Tibial artery (tissue), 4 donors: ENCODE measurements around the gene SLX9.
A peak's percentile ranks its signal among the peaks of the same experiment; 100 is the strongest.

Experiments used
- DNase-seq, 2 donors: peaks; one replicate each; pipeline ENCODE4 v3.0.0-alpha.2; 2019
- H3K27ac ChIP-seq, 2 donors: fragments of 200-600 bp; sonication (generic) in 1 of 2; 1 replicate in 1 of 2; 2 replicates in 1 of 2; pipeline ENCODE4 v1.5.1; 2018 to 2019; ENCODE audit warnings: mild to moderate bottlenecking in 1 of 2
- H3K27me3 ChIP-seq, 2 donors: fragments of 200-600 bp; sonication (generic) in 1 of 2; one replicate each; pipeline versions ENCODE4 v1.5.1 to v1.6.0; 2016 to 2019
- H3K36me3 ChIP-seq, 3 donors: fragments of 200-600 bp; sonication (generic) in 2 of 3; one replicate each; pipeline ENCODE4 v1.5.1; 2016 to 2019; ENCODE audit warnings: mild to moderate bottlenecking in 2 of 3
- H3K4me1 ChIP-seq, 4 donors: fragments of 200-600 bp; sonication (generic) in 2 of 4; 1 replicate in 3 of 4; 2 replicates in 1 of 4; pipeline ENCODE4 v1.5.1; 2016 to 2019
- H3K4me3 ChIP-seq, 2 donors: fragments of 200-600 bp; sonication (generic) in 1 of 2; 1 replicate in 1 of 2; 2 replicates in 1 of 2; pipeline ENCODE4 v1.5.1; 2018 to 2019; ENCODE audit warnings: mild to moderate bottlenecking in 2 of 2
- H3K9me3 ChIP-seq, 3 donors: fragments of 200-600 bp; sonication (generic) in 1 of 3; one replicate each; pipeline ENCODE4 v1.5.1; 2016 to 2019
- intact Hi-C: fragments of 100-400 bp; cut with DNase I; formaldehyde crosslinking; loops from one replicate; pipeline ENCODE4 v1.15.0; 2023; ENCODE audit warnings: low total_unique reads
- TF ChIP-seq, protein P1 (sequence below), 2 experiments: fragments of 200-600 bp in 1 of 2; fragments of 450-650 bp in 1 of 2; IDR thresholded peaks; one replicate each; pipeline ENCODE4 v1.5.1; 2017 to 2019; ENCODE audit warnings: antibody characterized with exemption in 2 of 2, mild to moderate bottlenecking in 1 of 2, moderate library complexity in 1 of 2

Gene SLX9, protein sequence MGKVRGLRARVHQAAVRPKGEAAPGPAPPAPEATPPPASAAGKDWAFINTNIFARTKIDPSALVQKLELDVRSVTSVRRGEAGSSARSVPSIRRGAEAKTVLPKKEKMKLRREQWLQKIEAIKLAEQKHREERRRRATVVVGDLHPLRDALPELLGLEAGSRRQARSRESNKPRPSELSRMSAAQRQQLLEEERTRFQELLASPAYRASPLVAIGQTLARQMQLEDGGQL

DNA sequence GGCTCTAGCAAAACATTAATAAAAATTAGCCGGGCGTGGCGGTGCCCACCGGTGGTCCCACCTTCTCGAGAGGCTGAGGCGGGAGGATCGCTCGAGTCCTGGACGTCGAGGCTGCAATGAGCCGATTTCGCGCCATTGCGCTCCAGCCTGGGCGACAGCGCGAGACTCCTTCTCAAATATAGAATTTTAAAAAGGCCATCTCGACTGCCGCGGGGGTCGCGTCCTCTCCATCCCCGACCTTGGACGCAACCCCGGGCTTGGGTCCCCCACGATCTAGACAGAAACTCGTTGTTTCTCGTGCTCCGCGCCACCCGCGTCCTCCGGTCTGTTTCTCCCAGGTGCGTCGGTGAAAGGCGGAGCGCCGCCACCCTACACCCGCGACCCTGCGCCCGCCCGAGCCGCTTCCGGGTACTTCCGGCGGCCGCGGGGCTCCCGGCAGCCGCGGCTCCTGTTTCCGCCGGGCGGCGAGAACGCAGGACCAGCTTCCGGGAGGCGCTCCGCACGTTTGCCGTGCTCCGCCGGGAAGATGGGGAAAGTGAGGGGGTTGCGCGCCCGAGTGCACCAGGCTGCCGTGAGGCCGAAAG is at the start of gene SLX9:
Gene SLX9 (plus strand): TSS at position 498 of the 584 bp plus-strand sequence. CDS start 29 bp downstream, at position 527.
- DNase-seq: peak; percentile 49 to 81
- intact Hi-C loops: loop anchor here (10.0 kb wide), 1 partner anchor 345 kb away; the partner anchor contains the start of gene POFUT2
- no peaks in the 10 kb centered on the region for H3K9me3 ChIP-seq
- H3K4me1 ChIP-seq: peaks cover 0 to 32% (median 22%) of the 10 kb centered on the region in 4 donors
- TF ChIP-seq, protein P1, sequence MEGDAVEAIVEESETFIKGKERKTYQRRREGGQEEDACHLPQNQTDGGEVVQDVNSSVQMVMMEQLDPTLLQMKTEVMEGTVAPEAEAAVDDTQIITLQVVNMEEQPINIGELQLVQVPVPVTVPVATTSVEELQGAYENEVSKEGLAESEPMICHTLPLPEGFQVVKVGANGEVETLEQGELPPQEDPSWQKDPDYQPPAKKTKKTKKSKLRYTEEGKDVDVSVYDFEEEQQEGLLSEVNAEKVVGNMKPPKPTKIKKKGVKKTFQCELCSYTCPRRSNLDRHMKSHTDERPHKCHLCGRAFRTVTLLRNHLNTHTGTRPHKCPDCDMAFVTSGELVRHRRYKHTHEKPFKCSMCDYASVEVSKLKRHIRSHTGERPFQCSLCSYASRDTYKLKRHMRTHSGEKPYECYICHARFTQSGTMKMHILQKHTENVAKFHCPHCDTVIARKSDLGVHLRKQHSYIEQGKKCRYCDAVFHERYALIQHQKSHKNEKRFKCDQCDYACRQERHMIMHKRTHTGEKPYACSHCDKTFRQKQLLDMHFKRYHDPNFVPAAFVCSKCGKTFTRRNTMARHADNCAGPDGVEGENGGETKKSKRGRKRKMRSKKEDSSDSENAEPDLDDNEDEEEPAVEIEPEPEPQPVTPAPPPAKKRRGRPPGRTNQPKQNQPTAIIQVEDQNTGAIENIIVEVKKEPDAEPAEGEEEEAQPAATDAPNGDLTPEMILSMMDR (IDR thresholded peaks at IDR 0.05): no peak
- H3K27ac ChIP-seq: peak within 1 kb of the TSS; percentile 64 to 66
- H3K36me3 ChIP-seq: peaks cover 4 to 20% (median 15%) of the 10 kb centered on the region in 3 donors
- H3K4me3 ChIP-seq: peak within 1 kb of the TSS; percentile 96 to 97
- H3K27me3 ChIP-seq: peaks cover 0 to 10% of the 10 kb centered on the region in 2 donors

- Histone ChIP-seq H3K27me3 (peaks cover 0 to 29% of the 10 kb centered on the region in 2 donors), H3K4me1 (peaks cover 0 to 8% (median 0%) of the 10 kb centered on the region in 4 donors), H3K4me3 (no peak overlapping the region), H3K9me3 (no peaks in the 10 kb centered on the region), H3K27ac (no peak overlapping the region), H3K36me3 (no peaks in the 10 kb centered on the region)
- TF ChIP-seq, protein P1 (IDR thresholded peaks at IDR 0.05): no peak
- no peak for DNase-seq
- intact Hi-C loops: no loop called here
Measured at GRCh38 chr21:44890338-44890931, 49.4 kb upstream of the SLX9 start.

DNA sequence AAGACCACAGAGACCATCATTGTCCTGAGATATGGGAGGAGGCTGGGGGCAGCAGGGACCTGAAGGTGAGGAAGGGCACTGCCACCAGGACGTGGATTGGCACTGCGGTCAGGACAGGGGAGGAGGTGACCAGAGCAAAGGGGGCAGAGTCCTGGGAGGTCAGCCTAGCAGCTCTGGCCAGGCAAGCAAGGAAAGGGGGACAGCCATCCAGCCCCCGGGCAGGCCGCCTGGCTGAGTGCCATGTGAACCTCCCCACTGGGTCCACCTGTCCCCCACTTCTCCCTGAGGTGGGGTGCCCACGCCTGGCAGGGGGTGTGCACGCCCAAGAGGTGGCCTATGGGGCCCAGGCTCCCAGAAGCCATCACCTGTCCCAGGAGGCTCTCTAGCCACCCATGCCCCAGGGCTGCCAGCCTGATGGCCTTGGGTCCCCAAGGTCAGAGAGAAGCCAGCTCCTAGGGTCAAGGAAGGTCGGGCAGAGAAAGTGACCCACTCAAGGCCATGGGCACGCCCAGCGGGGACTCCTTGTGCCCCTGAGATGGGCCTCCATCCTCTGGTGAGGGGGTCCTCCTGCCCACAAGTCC is 48.8 kb upstream of the SLX9 start:
- H3K36me3 ChIP-seq: no peaks in the 10 kb centered on the region
- peaks cover 0 to 23% of the 10 kb centered on the region in 2 donors for H3K27me3 ChIP-seq
- no peaks in the 10 kb centered on the region for H3K9me3 ChIP-seq
- TF ChIP-seq, protein P1 (IDR thresholded peaks at IDR 0.05): no peak
- H3K4me1 ChIP-seq: peaks cover 0 to 8% (median 0%) of the 10 kb centered on the region in 4 donors
- no peak overlapping the region for H3K27ac ChIP-seq
- no peak for DNase-seq
- H3K4me3 ChIP-seq: no peak overlapping the region
- intact Hi-C loops: no loop called here

- Histone ChIP-seq H3K27me3 (peaks cover 0 to 18% of the 10 kb centered on the region in 2 donors), H3K36me3 (no peaks in the 10 kb centered on the region), H3K27ac (no peak overlapping the region), H3K4me1 (peaks cover 0 to 8% (median 0%) of the 10 kb centered on the region in 4 donors), H3K9me3 (no peaks in the 10 kb centered on the region), H3K4me3 (no peak overlapping the region)
- no peak for DNase-seq
- intact Hi-C loops: loop anchor here (2.0 kb wide), 1 partner anchor 41 kb away; no protein-coding TSS in a partner anchor
- TF ChIP-seq, protein P1 (IDR thresholded peaks at IDR 0.05): no peak
Measured at GRCh38 chr21:44891631-44892031, 48.2 kb upstream of the SLX9 start.

DNA sequence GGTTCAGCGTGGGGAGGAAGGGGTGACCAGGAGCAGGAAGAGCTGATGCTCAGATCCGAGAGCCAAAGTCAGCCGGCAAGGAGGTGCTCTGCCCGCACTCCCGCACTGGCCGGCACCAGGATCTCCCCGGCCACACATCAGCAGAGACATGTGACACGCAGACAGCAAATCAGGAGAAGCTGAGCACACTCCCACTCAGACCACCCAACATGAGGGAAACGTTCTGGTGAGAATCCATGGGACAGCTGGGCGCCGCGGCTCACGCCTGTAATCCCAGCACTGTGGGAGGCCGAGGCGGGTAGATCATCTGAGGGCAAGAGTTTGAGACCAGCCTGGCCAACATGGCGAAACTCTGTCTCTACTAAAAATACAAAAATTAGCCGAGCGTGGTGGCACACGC is 47.7 kb upstream of the SLX9 start:
- peaks cover 0 to 18% of the 10 kb centered on the region in 2 donors for H3K27me3 ChIP-seq
- TF ChIP-seq, protein P1 (IDR thresholded peaks at IDR 0.05): no peak
- H3K36me3 ChIP-seq: no peaks in the 10 kb centered on the region
- intact Hi-C loops: loop anchor here (2.0 kb wide), 1 partner anchor 41 kb away; no protein-coding TSS in a partner anchor
- H3K27ac ChIP-seq: no peak overlapping the region
- DNase-seq: no peak
- no peaks in the 10 kb centered on the region for H3K9me3 ChIP-seq
- H3K4me1 ChIP-seq: peaks cover 0 to 8% (median 0%) of the 10 kb centered on the region in 4 donors
- no peak overlapping the region for H3K4me3 ChIP-seq
